GM23338 (cell line): ENCODE results near the gene NADK2.

Experiments
- EZH2phosphoT487 ChIP-seq: fragments of 200-600 bp; sonication (generic); IDR thresholded peaks from one replicate; pipeline ENCODE4 v1.8.1; 2018; ENCODE audit warnings: antibody characterized with exemption; ENCODE audit not compliant: unreplicated experiment
- POLR2AphosphoS5 ChIP-seq: IDR thresholded peaks from 2 replicates; pipeline ENCODE4 v1.6.1; 2016; ENCODE audit warnings: antibody characterized with exemption, low read depth
- TF ChIP-seq, protein P1 (sequence below), 2 experiments: fragments of 200-600 bp in 1 of 2; sonication (generic) in 1 of 2; conservative IDR thresholded peaks; 2 replicates each; pipeline versions ENCODE4 v1.5.1 to v1.6.1; 2016 to 2017; ENCODE audit warnings: antibody characterized with exemption in 2 of 2, low read depth in 2 of 2, mild to moderate bottlenecking in 2 of 2, moderate library complexity in 1 of 2

GRCh38 chr5:36277521-36278176 is 35.9 kb upstream of the NADK2 start:
- TF ChIP-seq, protein P1, sequence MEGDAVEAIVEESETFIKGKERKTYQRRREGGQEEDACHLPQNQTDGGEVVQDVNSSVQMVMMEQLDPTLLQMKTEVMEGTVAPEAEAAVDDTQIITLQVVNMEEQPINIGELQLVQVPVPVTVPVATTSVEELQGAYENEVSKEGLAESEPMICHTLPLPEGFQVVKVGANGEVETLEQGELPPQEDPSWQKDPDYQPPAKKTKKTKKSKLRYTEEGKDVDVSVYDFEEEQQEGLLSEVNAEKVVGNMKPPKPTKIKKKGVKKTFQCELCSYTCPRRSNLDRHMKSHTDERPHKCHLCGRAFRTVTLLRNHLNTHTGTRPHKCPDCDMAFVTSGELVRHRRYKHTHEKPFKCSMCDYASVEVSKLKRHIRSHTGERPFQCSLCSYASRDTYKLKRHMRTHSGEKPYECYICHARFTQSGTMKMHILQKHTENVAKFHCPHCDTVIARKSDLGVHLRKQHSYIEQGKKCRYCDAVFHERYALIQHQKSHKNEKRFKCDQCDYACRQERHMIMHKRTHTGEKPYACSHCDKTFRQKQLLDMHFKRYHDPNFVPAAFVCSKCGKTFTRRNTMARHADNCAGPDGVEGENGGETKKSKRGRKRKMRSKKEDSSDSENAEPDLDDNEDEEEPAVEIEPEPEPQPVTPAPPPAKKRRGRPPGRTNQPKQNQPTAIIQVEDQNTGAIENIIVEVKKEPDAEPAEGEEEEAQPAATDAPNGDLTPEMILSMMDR (conservative IDR thresholded peaks at IDR 0.05; ENCODE audit: low read depth in 2 of 2), result no peak
- no peak for TF ChIP-seq EZH2phosphoT487
- TF ChIP-seq POLR2AphosphoS5, result no peak
